Esophagus muscularis mucosa (tissue), 3 donors: ENCODE measurements around the gene MFGE8.

Source experiments
- CTCF ChIP-seq, 3 experiments: fragments of 200-600 bp in 2 of 3; fragments of 450-650 bp in 1 of 3; sonication (generic) in 2 of 3; IDR thresholded peaks; one replicate each; pipeline ENCODE4 v1.5.1; 2017 to 2019; ENCODE audit warnings: antibody characterized with exemption in 3 of 3, mild to moderate bottlenecking in 2 of 3, moderate library complexity in 1 of 3
- POLR2A ChIP-seq: fragments of 450-650 bp; IDR thresholded peaks from one replicate; pipeline ENCODE4 v1.6.1; 2017; ENCODE audit warnings: antibody characterized with exemption, moderate library complexity, mild to moderate bottlenecking, low read depth

- peak in 2 of 3 experiments; percentile 3 to 25 for TF ChIP-seq CTCF (IDR thresholded peaks at IDR 0.05)
- TF ChIP-seq POLR2A, result peak; percentile 95
Measured at GRCh38 chr15:88913017-88913849, at the start of gene MFGE8.
